ENCODE results near the gene FARS2. TPM values are rescaled to one million over a fixed set of nuclear protein-coding genes. Genes with fewer than 3 reads are reported as not detected.

FARS2 gene
- total RNA-seq, 4 donors from 2014 or later, result 16.4 to 26.1 (median 21.4) TPM

GRCh38 chr6:5507131-5507681, 245.9 kb downstream of the FARS2 start:
- no peaks in the 10 kb centered on the region for H3K9me3 ChIP-seq
- H3K27ac ChIP-seq, result no peak overlapping the region
- H3K36me3 ChIP-seq, result no peaks in the 10 kb centered on the region
- WGBS, 2 donors, result 59 to 67% methylated on average over 4 of the region's 4 CpGs
- H3K4me1 ChIP-seq, result no peaks in the 10 kb centered on the region
- no peak overlapping the region for H3K4me3 ChIP-seq
- DNase-seq (ENCODE audit: low spot score in 2 of 2), result no peak
- TF ChIP-seq POLR2A (IDR thresholded peaks at IDR 0.05), result no peak
- TF ChIP-seq EP300 (IDR thresholded peaks at IDR 0.05), result no peak
- TF ChIP-seq CTCF (IDR thresholded peaks at IDR 0.05), result no peak
- no peaks in the 10 kb centered on the region for H3K27me3 ChIP-seq

DNA sequence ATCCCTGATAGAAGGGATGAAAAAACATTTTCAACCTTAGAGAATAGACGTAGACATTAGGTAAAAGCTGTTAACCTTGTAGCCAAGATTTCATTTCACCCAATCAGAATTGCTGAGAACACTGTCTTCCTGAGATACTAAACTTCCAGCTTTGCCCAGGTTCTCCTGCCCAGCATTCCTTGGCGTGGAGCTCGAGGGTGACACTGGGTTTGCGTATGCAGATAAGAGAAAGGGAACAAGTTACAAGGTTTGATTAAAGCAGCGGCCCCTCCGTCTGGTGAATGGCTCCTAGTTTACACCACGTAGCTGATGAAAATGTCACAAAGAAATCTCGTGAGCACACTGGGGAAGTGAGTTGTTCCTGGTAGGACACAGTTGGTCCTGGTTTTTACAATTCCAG, 247.8 kb downstream of the FARS2 start:
- WGBS, 2 donors, result 96 to 97% methylated on average over 8 of the region's 8 CpGs
- Histone ChIP-seq H3K27me3 (no peaks in the 10 kb centered on the region), H3K9me3 (no peaks in the 10 kb centered on the region), H3K4me1 (no peaks in the 10 kb centered on the region), H3K4me3 (no peak overlapping the region), H3K27ac (no peak overlapping the region), H3K36me3 (no peaks in the 10 kb centered on the region)
- DNase-seq (ENCODE audit: low spot score in 2 of 2), result no peak
- TF ChIP-seq EP300 (IDR thresholded peaks at IDR 0.05) (no peak), POLR2A (IDR thresholded peaks at IDR 0.05) (no peak), CTCF (IDR thresholded peaks at IDR 0.05) (no peak)

DNA sequence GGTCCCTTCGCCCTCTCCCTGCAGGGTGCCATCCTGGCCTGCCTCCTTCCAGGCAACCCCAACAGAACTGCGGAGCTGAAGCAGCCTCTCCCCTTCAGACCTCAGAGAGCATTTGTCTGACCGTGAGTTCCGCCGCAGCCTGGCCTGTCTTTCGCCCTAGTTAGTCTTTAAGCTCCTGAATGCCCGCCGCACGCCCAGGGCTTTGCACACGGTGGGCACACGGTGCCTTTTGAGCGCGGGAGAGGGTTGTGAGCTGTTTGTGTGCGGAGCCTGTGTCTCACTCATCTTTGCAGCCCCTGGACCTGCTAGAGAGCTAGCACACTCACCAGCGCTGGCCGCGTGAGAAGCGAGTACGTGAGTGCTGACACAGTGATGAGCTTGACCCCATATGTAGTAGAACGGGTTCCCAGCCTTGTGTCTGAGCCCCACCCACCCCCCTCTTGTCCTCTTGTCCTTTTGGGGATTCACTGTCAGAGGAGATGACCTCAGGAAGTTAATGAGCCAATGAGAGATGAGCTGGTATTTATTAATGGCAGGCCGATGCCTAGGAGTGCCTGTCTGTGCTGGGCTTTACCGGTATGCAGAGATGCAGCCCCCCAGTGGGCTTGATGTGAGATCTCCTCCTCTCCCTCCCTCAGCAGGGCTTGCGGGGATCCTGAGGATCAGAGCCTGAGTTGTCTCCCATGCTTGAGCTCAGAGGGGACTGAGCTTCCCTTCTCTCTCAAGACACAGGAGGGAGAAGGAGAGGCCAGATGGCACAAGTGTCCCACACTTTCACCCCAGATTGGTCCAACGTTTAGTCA, 249.2 kb downstream of the FARS2 start:
- TF ChIP-seq CTCF (IDR thresholded peaks at IDR 0.05) (no peak), POLR2A (IDR thresholded peaks at IDR 0.05) (no peak), EP300 (IDR thresholded peaks at IDR 0.05) (no peak)
- no peaks in the 10 kb centered on the region for H3K9me3 ChIP-seq
- no peak overlapping the region for H3K4me3 ChIP-seq
- H3K27ac ChIP-seq, result no peak overlapping the region
- no peaks in the 10 kb centered on the region for H3K36me3 ChIP-seq
- WGBS, 2 donors, result 83 to 89% methylated on average over 19 to 24 of the region's 24 CpGs
- H3K4me1 ChIP-seq, result no peaks in the 10 kb centered on the region
- H3K27me3 ChIP-seq, result no peaks in the 10 kb centered on the region
- no peak for DNase-seq (ENCODE audit: low spot score in 2 of 2)

GRCh38 chr6:5511954-5512353, 250.6 kb downstream of the FARS2 start:
- WGBS, 2 donors, result 56 to 57% methylated on average over 3 of the region's 3 CpGs
- Histone ChIP-seq H3K27me3 (no peaks in the 10 kb centered on the region), H3K4me1 (no peaks in the 10 kb centered on the region), H3K27ac (no peak overlapping the region), H3K4me3 (no peak overlapping the region), H3K36me3 (no peaks in the 10 kb centered on the region), H3K9me3 (no peaks in the 10 kb centered on the region)
- DNase-seq (ENCODE audit: low spot score in 2 of 2), result no peak
- TF ChIP-seq EP300 (IDR thresholded peaks at IDR 0.05) (no peak), CTCF (IDR thresholded peaks at IDR 0.05) (no peak), POLR2A (IDR thresholded peaks at IDR 0.05) (no peak)

- no peak overlapping the region for H3K4me3 ChIP-seq
- H3K36me3 ChIP-seq, result no peaks in the 10 kb centered on the region
- no peaks in the 10 kb centered on the region for H3K4me1 ChIP-seq
- no peak for DNase-seq (ENCODE audit: low spot score in 2 of 2)
- 82 to 88% methylated on average over 2 of the region's 2 CpGs for WGBS, 2 donors
- H3K27me3 ChIP-seq, result no peaks in the 10 kb centered on the region
- H3K27ac ChIP-seq, result no peak overlapping the region
- H3K9me3 ChIP-seq, result no peaks in the 10 kb centered on the region
- no peak for TF ChIP-seq CTCF (IDR thresholded peaks at IDR 0.05)
- no peak for TF ChIP-seq POLR2A (IDR thresholded peaks at IDR 0.05)
- TF ChIP-seq EP300 (IDR thresholded peaks at IDR 0.05), result no peak
Measured at GRCh38 chr6:5512422-5512821, 251.1 kb downstream of the FARS2 start.
